ENCODE results near the gene NOTO. TPM values are rescaled to one million over a fixed set of nuclear protein-coding genes. Genes with fewer than 3 reads are reported as not detected.

Gene NOTO
- total RNA-seq, 1 donor from 2014 or later: not detected

GRCh38 chr2:73172963-73173362 lies 29.4 kb upstream of the NOTO start:
- no peaks in the 10 kb centered on the region for H3K79me2 ChIP-seq (ENCODE audit: low read depth)
- no peak for TF ChIP-seq EZH2phosphoT487 (IDR thresholded peaks at IDR 0.05)
- TF ChIP-seq CTCF (IDR thresholded peaks at IDR 0.05): no peak
- TF ChIP-seq EZH2 (IDR thresholded peaks at IDR 0.05): no peak
- H3K36me3 Mint-ChIP-seq: peaks cover 2% of the 10 kb centered on the region
- peaks cover 25% of the 10 kb centered on the region for H3K27me3 Mint-ChIP-seq (ENCODE audit: insufficient read depth, low read depth)
- no peaks in the 10 kb centered on the region for H3K36me3 ChIP-seq
- peaks cover 14% of the 10 kb centered on the region for H3K4me1 ChIP-seq
- H4K20me1 ChIP-seq (ENCODE audit: low read depth): peaks cover 20% of the 10 kb centered on the region
- H3K4me2 ChIP-seq: no peak overlapping the region
- H3K4me3 Mint-ChIP-seq: no peak overlapping the region
- no peak overlapping the region for H3K4me3 ChIP-seq
- H3F3A ChIP-seq (ENCODE audit: low read depth): peaks cover 18% of the 10 kb centered on the region
- H3K27me3 ChIP-seq: peaks cover 57% of the 10 kb centered on the region
- peaks cover 18% of the 10 kb centered on the region for H3K4me1 Mint-ChIP-seq
- H3K9me3 ChIP-seq (ENCODE audit: low read depth): no peaks in the 10 kb centered on the region
- H3K9me3 Mint-ChIP-seq: peaks cover 2% of the 10 kb centered on the region
- no peak overlapping the region for H2AFZ ChIP-seq (replicated peaks)
- H3K9ac ChIP-seq: no peak overlapping the region
- DNase-seq (ENCODE audit: low spot score): no peak
- no peak overlapping the region for H3K27ac Mint-ChIP-seq
- H3K27ac ChIP-seq: no peak overlapping the region

DNA sequence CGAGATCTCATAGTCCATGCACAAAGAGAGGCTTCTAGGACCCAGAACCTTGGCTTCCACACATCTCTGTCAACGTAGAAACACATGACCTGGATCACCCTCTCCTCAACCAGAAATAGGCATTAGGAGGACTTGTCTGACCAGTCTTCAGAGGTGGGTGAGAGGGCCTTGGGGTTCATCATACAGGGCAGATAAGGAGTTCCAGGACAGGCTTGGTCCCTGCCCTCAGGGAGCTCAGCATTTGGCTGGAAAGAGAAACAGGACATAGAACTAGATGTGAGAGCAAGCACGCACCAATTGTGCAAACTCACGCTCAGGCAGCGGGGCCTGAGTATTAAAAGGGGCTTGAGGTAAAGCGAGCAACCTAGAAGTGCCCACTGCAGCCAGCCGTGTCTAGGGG lies 28.6 kb upstream of the NOTO start:
- H3K9me3 Mint-ChIP-seq: peaks cover 2% of the 10 kb centered on the region
- Histone ChIP-seq H3K4me1 (peaks cover 14% of the 10 kb centered on the region), H3K9me3 (ENCODE audit: low read depth) (no peaks in the 10 kb centered on the region), H3K27ac (no peak overlapping the region), H3F3A (ENCODE audit: low read depth) (peaks cover 18% of the 10 kb centered on the region), H4K20me1 (ENCODE audit: low read depth) (peaks cover 20% of the 10 kb centered on the region), H3K4me2 (no peak overlapping the region), H3K4me3 (no peak overlapping the region), H2AFZ (replicated peaks) (no peak overlapping the region), H3K79me2 (ENCODE audit: low read depth) (no peaks in the 10 kb centered on the region), H3K9ac (no peak overlapping the region), H3K27me3 (peaks cover 65% of the 10 kb centered on the region), H3K36me3 (no peaks in the 10 kb centered on the region)
- no peak overlapping the region for H3K4me3 Mint-ChIP-seq
- TF ChIP-seq EZH2phosphoT487 (IDR thresholded peaks at IDR 0.05) (no peak), EZH2 (IDR thresholded peaks at IDR 0.05) (no peak), CTCF (IDR thresholded peaks at IDR 0.05) (no peak)
- no peak overlapping the region for H3K27ac Mint-ChIP-seq
- DNase-seq (ENCODE audit: low spot score): no peak
- H3K27me3 Mint-ChIP-seq (ENCODE audit: insufficient read depth, low read depth): peaks cover 31% of the 10 kb centered on the region
- peaks cover 18% of the 10 kb centered on the region for H3K4me1 Mint-ChIP-seq
- H3K36me3 Mint-ChIP-seq: peaks cover 2% of the 10 kb centered on the region

DNA sequence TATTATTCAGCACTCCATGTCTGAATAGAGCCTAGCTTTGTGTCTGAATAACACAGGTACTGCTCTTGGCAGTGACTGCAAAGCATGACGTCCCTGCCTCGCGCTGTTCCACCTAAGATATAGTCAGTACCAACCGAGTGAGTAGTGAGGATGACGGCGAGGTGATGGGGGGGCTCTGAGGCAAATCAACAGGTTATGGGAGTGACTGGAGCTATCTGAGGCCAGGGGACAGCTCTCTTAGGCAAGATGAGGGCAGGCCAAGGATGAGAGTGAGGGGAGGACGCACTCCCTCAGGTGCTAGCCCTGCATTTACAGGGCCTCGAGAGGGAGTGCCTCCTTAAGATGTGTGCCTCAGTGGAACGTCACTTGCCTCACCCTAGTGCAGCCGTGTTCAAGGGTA lies 28.1 kb upstream of the NOTO start:
- H3K4me3 Mint-ChIP-seq: peak overlapping the region; percentile 68
- H3K4me1 ChIP-seq: peaks cover 14% of the 10 kb centered on the region

DNA sequence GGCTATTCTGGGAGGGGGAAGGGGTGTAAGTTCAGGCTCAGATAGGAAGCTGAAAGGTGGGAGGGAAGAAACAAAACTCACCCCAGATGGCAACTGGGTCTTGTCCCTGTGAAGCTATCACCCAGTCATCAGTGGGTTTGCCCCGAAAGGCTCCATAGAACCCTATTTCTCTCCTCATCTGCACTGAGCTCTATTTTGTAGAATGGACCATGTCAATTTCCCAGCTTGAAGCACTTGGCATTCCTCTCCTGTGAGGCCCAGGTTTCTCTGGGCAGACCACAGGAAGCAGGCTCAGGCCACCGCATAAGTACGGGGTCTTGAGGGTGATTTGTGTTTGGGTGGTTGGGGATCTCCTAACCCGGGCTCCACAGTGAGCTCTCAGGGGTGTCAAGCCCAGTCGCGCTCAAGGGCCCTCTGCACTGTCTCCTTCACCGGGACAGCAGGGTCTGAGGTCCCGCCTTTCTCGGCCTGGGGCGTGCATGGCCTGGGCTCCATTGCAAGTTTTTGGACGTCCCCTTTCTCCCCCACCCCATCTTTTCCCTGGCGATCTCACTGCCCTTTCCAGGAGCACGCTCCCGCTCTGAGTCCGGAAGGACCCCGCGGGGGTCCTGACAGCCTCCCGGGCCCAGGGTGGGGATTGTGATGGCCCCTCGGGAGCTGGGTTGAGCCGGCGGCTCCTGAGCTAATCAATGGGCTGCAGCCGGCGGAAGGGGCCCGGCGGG lies 27.3 kb upstream of the NOTO start:
- no peak for TF ChIP-seq CTCF (IDR thresholded peaks at IDR 0.05)
- no peak for TF ChIP-seq EZH2 (IDR thresholded peaks at IDR 0.05)
- no peak for TF ChIP-seq EZH2phosphoT487 (IDR thresholded peaks at IDR 0.05)
- no peaks in the 10 kb centered on the region for H3K79me2 ChIP-seq (ENCODE audit: low read depth)
- H3K27me3 ChIP-seq: peaks cover 78% of the 10 kb centered on the region
- H3K4me2 ChIP-seq: peak overlapping the region; percentile 79
- peaks cover 18% of the 10 kb centered on the region for H3F3A ChIP-seq (ENCODE audit: low read depth)
- H3K9ac ChIP-seq: no peak overlapping the region
- no peak overlapping the region for H3K27ac ChIP-seq
- no peaks in the 10 kb centered on the region for H3K36me3 ChIP-seq
- peak overlapping the region; percentile 72 for H2AFZ ChIP-seq (replicated peaks)
- peak overlapping the region; percentile 46 for H3K4me3 ChIP-seq
- Mint-ChIP-seq H3K9me3 (peaks cover 2% of the 10 kb centered on the region), H3K4me1 (peaks cover 18% of the 10 kb centered on the region), H3K27ac (no peak overlapping the region), H3K36me3 (peaks cover 2% of the 10 kb centered on the region), H3K27me3 (ENCODE audit: insufficient read depth, low read depth) (peaks cover 35% of the 10 kb centered on the region), H3K4me3 (peak overlapping the region; percentile 74)
- no peaks in the 10 kb centered on the region for H3K9me3 ChIP-seq (ENCODE audit: low read depth)
- peaks cover 20% of the 10 kb centered on the region for H4K20me1 ChIP-seq (ENCODE audit: low read depth)
- no peak for DNase-seq (ENCODE audit: low spot score)
- peaks cover 14% of the 10 kb centered on the region for H3K4me1 ChIP-seq

More for the DNA sequence above, 28.1 kb upstream of the NOTO start:
- no peak for TF ChIP-seq EZH2 (IDR thresholded peaks at IDR 0.05)
- peaks cover 18% of the 10 kb centered on the region for H3F3A ChIP-seq (ENCODE audit: low read depth)
- H3K27ac ChIP-seq: no peak overlapping the region
- no peak overlapping the region for H3K9ac ChIP-seq
- Mint-ChIP-seq H3K9me3 (peaks cover 2% of the 10 kb centered on the region), H3K27ac (no peak overlapping the region), H3K36me3 (peaks cover 2% of the 10 kb centered on the region), H3K27me3 (ENCODE audit: insufficient read depth, low read depth) (peaks cover 31% of the 10 kb centered on the region), H3K4me1 (peaks cover 18% of the 10 kb centered on the region)
- no peaks in the 10 kb centered on the region for H3K9me3 ChIP-seq (ENCODE audit: low read depth)
- no peaks in the 10 kb centered on the region for H3K79me2 ChIP-seq (ENCODE audit: low read depth)
- no peak overlapping the region for H2AFZ ChIP-seq (replicated peaks)
- H4K20me1 ChIP-seq (ENCODE audit: low read depth): peaks cover 20% of the 10 kb centered on the region
- peaks cover 70% of the 10 kb centered on the region for H3K27me3 ChIP-seq
- no peak for DNase-seq (ENCODE audit: low spot score)
- H3K4me2 ChIP-seq: no peak overlapping the region
- H3K36me3 ChIP-seq: no peaks in the 10 kb centered on the region
- H3K4me3 ChIP-seq: no peak overlapping the region
